DND-41 (cell line): ENCODE results near the gene PHGDH.

Experiments
- ATAC-seq: fragments of 200-7000 bp; cut with Tn5 transposase; 3 replicates; pipeline ENCODE4 v1.9.1; 2021; ENCODE audit warnings: low read depth; ENCODE audit not compliant: insufficient read depth
- DNase-seq: peaks from one replicate; pipeline ENCODE4 v3.0.0-alpha.2; 2020
- H2AFZ ChIP-seq: 2 replicates; pipeline ENCODE4 v1.6.0; 2012; ENCODE audit warnings: low read depth, low read length
- H3K27ac ChIP-seq: 2 replicates; pipeline ENCODE4 v1.5.1; 2012; ENCODE audit warnings: low read length, inconsistent platforms
- H3K27me3 ChIP-seq: fragments of 200-600 bp; sonication (generic); 2 replicates; pipeline ENCODE4 v1.6.0; 2012; ENCODE audit warnings: low read length, mild to moderate bottlenecking, inconsistent platforms; ENCODE audit not compliant: insufficient read depth, poor library complexity
- H3K36me3 ChIP-seq: 2 replicates; pipeline ENCODE4 v1.5.1; 2012; ENCODE audit warnings: low read length, inconsistent platforms; ENCODE audit not compliant: insufficient read depth
- H3K4me1 ChIP-seq: 2 replicates; pipeline ENCODE4 v1.5.1; 2012; ENCODE audit warnings: mild to moderate bottlenecking, low read length; ENCODE audit not compliant: insufficient read depth
- H3K4me2 ChIP-seq: 2 replicates; pipeline ENCODE4 v1.6.0; 2012; ENCODE audit warnings: mild to moderate bottlenecking, moderate library complexity, low read length, inconsistent platforms; ENCODE audit not compliant: insufficient read depth
- H3K4me3 ChIP-seq, 2 experiments: fragments of 200-600 bp in 1 of 2; shearing (Covaris generic) in 1 of 2; 2 replicates each; pipeline ENCODE4 v1.5.1; 2012 to 2016; ENCODE audit warnings: inconsistent platforms in 2 of 2, low read length in 2 of 2, mild to moderate bottlenecking in 2 of 2, low read depth in 1 of 2, moderate library complexity in 1 of 2
- H3K79me2 ChIP-seq: 2 replicates; pipeline ENCODE4 v1.6.0; 2012; ENCODE audit warnings: low read length, inconsistent platforms; ENCODE audit not compliant: insufficient read depth
- H3K9ac ChIP-seq: 2 replicates; pipeline ENCODE4 v1.6.0; 2012; ENCODE audit warnings: low read depth, mild to moderate bottlenecking, inconsistent platforms, low read length, moderate library complexity
- H3K9me3 ChIP-seq: 2 replicates; pipeline ENCODE4 v1.5.1; 2012; ENCODE audit warnings: low read length, moderate library complexity, mild to moderate bottlenecking, inconsistent platforms; ENCODE audit not compliant: insufficient read depth, severe bottlenecking
- H4K20me1 ChIP-seq: 2 replicates; pipeline ENCODE4 v1.6.0; 2012; ENCODE audit warnings: low read length; ENCODE audit not compliant: insufficient read depth
- CTCF ChIP-seq: IDR thresholded peaks from 2 replicates; pipeline ENCODE4 v1.5.1; 2012; ENCODE audit warnings: borderline replicate concordance, low read length, moderate library complexity, mild to moderate bottlenecking; ENCODE audit not compliant: poor library complexity, severe bottlenecking; ENCODE audit errors: extremely low read depth
- EZH2 ChIP-seq: IDR thresholded peaks from 3 replicates; pipeline ENCODE4 v1.6.1; 2012; ENCODE audit warnings: borderline replicate concordance, low read depth, mild to moderate bottlenecking, moderate library complexity, low read length, inconsistent platforms; ENCODE audit not compliant: severe bottlenecking

The PHGDH gene

GRCh38 chr1:119772298-119772697 is 60.6 kb downstream of the PHGDH start:
- no peak for ATAC-seq
- Histone ChIP-seq H3K4me2 (no peak overlapping the region), H3K9me3 (no peaks in the 10 kb centered on the region), H3K36me3 (no peaks in the 10 kb centered on the region), H3K4me1 (no peaks in the 10 kb centered on the region), H3K9ac (no peak overlapping the region), H3K79me2 (no peaks in the 10 kb centered on the region), H3K27me3 (peaks cover 24% of the 10 kb centered on the region), H3K27ac (no peak overlapping the region), H3K4me3 (no peak overlapping the region), H2AFZ (no peak overlapping the region), H4K20me1 (no peaks in the 10 kb centered on the region)
- TF ChIP-seq EZH2 (no peak), CTCF (no peak)
- no peak for DNase-seq

GRCh38 chr1:119773711-119774241 is 62.0 kb downstream of the PHGDH start:
- no peak for ATAC-seq
- Histone ChIP-seq H3K4me1 (no peaks in the 10 kb centered on the region), H4K20me1 (no peaks in the 10 kb centered on the region), H3K27ac (no peak overlapping the region), H3K4me2 (no peak overlapping the region), H3K79me2 (no peaks in the 10 kb centered on the region), H3K9ac (no peak overlapping the region), H3K36me3 (no peaks in the 10 kb centered on the region), H3K4me3 (no peak overlapping the region), H2AFZ (no peak overlapping the region), H3K27me3 (peaks cover 13% of the 10 kb centered on the region), H3K9me3 (no peaks in the 10 kb centered on the region)
- TF ChIP-seq EZH2 (no peak), CTCF (no peak)
- no peak for DNase-seq

GRCh38 chr1:119774746-119775490 is 63.2 kb downstream of the PHGDH start:
- H3K9me3 ChIP-seq, result no peaks in the 10 kb centered on the region
- H4K20me1 ChIP-seq, result no peaks in the 10 kb centered on the region
- no peak for TF ChIP-seq EZH2
- no peak for TF ChIP-seq CTCF
- no peaks in the 10 kb centered on the region for H3K4me1 ChIP-seq
- no peak overlapping the region for H3K4me3 ChIP-seq
- peaks cover 13% of the 10 kb centered on the region for H3K27me3 ChIP-seq
- DNase-seq (no peak), ATAC-seq (no peak)
- H3K4me2 ChIP-seq, result no peak overlapping the region
- H3K79me2 ChIP-seq, result no peaks in the 10 kb centered on the region
- no peak overlapping the region for H2AFZ ChIP-seq
- H3K36me3 ChIP-seq, result no peaks in the 10 kb centered on the region
- no peak overlapping the region for H3K9ac ChIP-seq
- H3K27ac ChIP-seq, result no peak overlapping the region
